Vagina (tissue), 2 donors: ENCODE measurements around the gene CYP4F2. TPM values are rescaled to one million over a fixed set of nuclear protein-coding genes. Genes with fewer than 3 reads are reported as not detected.
"Not testable (repeated sequence)": the region's sequence is repeated elsewhere in the genome, so short reads cannot be mapped to it uniquely, and the experiment has no call there.

Source experiments
- DNase-seq, 2 donors: peaks; one replicate each; pipeline ENCODE4 v3.0.0-alpha.2; 2017; ENCODE audit errors: extremely low spot score in 2 of 2
- H3K27ac ChIP-seq: fragments of 200-600 bp; sonication (generic); one replicate; pipeline ENCODE4 v1.5.1; 2019
- H3K27me3 ChIP-seq: fragments of 200-600 bp; sonication (generic); one replicate; pipeline ENCODE4 v1.5.1; 2019
- H3K36me3 ChIP-seq, 2 donors: fragments of 200-600 bp; sonication (generic); one replicate each; pipeline ENCODE4 v1.5.1; 2017 to 2019
- H3K4me1 ChIP-seq: fragments of 200-600 bp; sonication (generic); one replicate; pipeline ENCODE4 v1.5.1; 2019
- H3K4me3 ChIP-seq, 2 donors: fragments of 200-600 bp; sonication (generic); 1 replicate in 1 of 2; 2 replicates in 1 of 2; pipeline ENCODE4 v1.5.1; 2016 to 2019
- H3K9me3 ChIP-seq: fragments of 200-600 bp; sonication (generic); one replicate; pipeline ENCODE4 v1.5.1; 2019
- POLR2A ChIP-seq, 2 donors: fragments of 450-650 bp; IDR thresholded peaks; one replicate each; pipeline ENCODE4 v1.6.1; 2017; ENCODE audit warnings: antibody characterized with exemption in 2 of 2, mild to moderate bottlenecking in 2 of 2, moderate library complexity in 2 of 2
- POLR2AphosphoS5 ChIP-seq, 2 donors: sonication (generic); formaldehyde crosslinking; IDR thresholded peaks; one replicate each; pipeline ENCODE4 v1.9.0; 2017; ENCODE audit warnings: antibody characterized with exemption in 2 of 2, mild to moderate bottlenecking in 2 of 2, low read depth in 1 of 2; ENCODE audit not compliant: insufficient read depth in 1 of 2
- intact Hi-C: fragments of 100-400 bp; cut with DNase I; formaldehyde crosslinking; loops from one replicate; pipeline ENCODE4 v1.15.1; 2023
- total RNA-seq: library from RNA; depleted of rRNA; stranded (reverse); fragments of >200 nt; gene quantifications from one replicate; pipeline ENCODE4 v1.2.3, GENCODE V29; 2016
- TF ChIP-seq, protein P1 (sequence below), 3 experiments: fragments of 450-650 bp in 2 of 3; fragments of 200-600 bp in 1 of 3; sonication (generic) in 1 of 3; IDR thresholded peaks; one replicate each; pipeline ENCODE4 v1.5.1; 2017 to 2019; ENCODE audit warnings: antibody characterized with exemption in 3 of 3, mild to moderate bottlenecking in 2 of 3, moderate library complexity in 2 of 3

Gene CYP4F2
- total RNA-seq, 1 donor from 2014 or later = 6.9 TPM

DNA sequence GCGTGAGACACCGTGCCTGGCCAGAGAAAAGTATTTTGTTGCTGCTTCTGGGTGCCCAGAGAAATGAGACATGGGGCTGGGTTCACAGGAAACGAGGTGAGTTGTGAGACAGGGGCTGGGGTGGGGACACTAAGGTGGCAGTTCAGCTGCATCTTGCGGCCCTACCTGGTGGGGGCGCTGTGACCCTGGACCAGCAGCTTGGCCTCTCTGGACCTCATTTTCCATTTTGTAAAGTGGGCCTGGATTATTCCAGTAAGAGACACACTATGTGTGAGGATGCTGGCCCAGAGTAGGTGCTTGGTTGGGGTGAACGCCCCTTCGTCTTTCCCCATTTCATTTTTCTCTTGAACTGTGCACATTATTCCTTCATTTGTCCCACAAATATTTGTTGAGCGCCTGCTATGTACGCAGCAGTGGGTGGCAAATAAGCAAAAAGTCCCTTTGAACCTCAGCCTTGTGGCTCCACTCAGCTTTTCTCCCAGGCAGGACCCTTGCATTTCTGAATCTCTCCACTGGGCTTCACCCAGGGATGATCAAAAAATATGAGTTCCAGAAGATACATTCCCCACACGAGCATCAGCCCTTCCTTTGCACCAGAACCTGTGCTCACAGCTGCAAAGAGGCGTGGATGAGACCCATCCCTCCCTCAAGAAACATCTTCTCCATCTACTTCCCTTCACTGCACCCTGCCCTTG, 55.9 kb downstream of the CYP4F2 start:
- H3K27me3 ChIP-seq = no peaks in the 10 kb centered on the region
- TF ChIP-seq, protein P1, sequence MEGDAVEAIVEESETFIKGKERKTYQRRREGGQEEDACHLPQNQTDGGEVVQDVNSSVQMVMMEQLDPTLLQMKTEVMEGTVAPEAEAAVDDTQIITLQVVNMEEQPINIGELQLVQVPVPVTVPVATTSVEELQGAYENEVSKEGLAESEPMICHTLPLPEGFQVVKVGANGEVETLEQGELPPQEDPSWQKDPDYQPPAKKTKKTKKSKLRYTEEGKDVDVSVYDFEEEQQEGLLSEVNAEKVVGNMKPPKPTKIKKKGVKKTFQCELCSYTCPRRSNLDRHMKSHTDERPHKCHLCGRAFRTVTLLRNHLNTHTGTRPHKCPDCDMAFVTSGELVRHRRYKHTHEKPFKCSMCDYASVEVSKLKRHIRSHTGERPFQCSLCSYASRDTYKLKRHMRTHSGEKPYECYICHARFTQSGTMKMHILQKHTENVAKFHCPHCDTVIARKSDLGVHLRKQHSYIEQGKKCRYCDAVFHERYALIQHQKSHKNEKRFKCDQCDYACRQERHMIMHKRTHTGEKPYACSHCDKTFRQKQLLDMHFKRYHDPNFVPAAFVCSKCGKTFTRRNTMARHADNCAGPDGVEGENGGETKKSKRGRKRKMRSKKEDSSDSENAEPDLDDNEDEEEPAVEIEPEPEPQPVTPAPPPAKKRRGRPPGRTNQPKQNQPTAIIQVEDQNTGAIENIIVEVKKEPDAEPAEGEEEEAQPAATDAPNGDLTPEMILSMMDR (IDR thresholded peaks at IDR 0.05) = no peak
- TF ChIP-seq POLR2AphosphoS5 (IDR thresholded peaks at IDR 0.05; ENCODE audit: insufficient read depth in 1 of 2, low read depth in 1 of 2) = no peak
- TF ChIP-seq POLR2A (IDR thresholded peaks at IDR 0.05) = no peak
- no peaks in the 10 kb centered on the region for H3K9me3 ChIP-seq
- H3K4me1 ChIP-seq = peaks cover 6% of the 10 kb centered on the region
- H3K36me3 ChIP-seq = no peaks in the 10 kb centered on the region
- no peak overlapping the region for H3K27ac ChIP-seq
- no peak overlapping the region for H3K4me3 ChIP-seq
- no peak for DNase-seq
- intact Hi-C loops = no loop called here

DNA sequence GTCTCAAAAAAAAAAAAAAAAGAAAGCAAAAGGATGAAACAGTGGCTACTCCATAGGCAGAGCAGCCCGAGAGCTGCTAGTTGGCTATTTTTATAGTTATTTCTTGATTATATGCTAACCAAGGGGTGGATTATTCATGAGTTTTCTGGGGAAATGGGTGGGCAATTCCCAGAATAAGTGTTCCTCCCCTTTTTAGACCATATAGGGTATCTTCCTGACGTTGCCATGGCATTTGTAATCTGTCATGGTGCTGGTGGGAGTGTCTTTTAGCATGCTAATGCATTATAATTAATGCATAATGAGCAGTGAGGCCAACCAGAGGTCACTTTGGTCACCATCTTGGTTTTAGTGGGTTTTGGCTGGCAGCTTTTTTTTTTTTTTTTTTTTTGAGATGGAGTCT, 57.0 kb downstream of the CYP4F2 start:
- no peak overlapping the region for H3K4me3 ChIP-seq
- H3K4me1 ChIP-seq = peaks cover 6% of the 10 kb centered on the region
- no peaks in the 10 kb centered on the region for H3K36me3 ChIP-seq
- no peak overlapping the region for H3K27ac ChIP-seq
- intact Hi-C loops = no loop called here
- H3K9me3 ChIP-seq = no peaks in the 10 kb centered on the region
- TF ChIP-seq, protein P1 (IDR thresholded peaks at IDR 0.05) = no peak
- no peak for TF ChIP-seq POLR2A (IDR thresholded peaks at IDR 0.05)
- no peak for DNase-seq
- no peaks in the 10 kb centered on the region for H3K27me3 ChIP-seq

DNA sequence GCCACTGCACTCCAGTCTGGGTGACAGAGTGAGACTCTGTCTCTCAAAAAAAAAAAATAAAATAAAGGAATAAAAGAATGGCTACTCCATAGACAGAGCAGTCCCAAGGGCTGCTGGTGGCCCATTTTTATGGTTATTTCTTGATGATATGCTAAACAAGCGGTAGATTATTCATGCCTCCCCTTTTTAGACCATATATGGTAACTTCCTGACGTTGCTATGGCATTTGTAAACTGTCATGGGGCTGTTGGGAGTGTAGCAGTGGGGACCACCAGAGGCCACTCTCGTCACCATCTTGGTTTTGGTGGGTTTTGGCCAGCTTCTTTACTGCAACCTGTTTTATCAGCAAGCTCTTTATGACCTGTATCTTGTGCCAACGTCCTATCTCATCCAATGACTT, 58.0 kb downstream of the CYP4F2 start:
- H3K4me3 ChIP-seq, DNase-seq, H3K4me1 ChIP-seq, intact Hi-C loops, H3K36me3 ChIP-seq, H3K27me3 ChIP-seq, H3K9me3 ChIP-seq, H3K27ac ChIP-seq: not testable (repeated sequence)

DNA sequence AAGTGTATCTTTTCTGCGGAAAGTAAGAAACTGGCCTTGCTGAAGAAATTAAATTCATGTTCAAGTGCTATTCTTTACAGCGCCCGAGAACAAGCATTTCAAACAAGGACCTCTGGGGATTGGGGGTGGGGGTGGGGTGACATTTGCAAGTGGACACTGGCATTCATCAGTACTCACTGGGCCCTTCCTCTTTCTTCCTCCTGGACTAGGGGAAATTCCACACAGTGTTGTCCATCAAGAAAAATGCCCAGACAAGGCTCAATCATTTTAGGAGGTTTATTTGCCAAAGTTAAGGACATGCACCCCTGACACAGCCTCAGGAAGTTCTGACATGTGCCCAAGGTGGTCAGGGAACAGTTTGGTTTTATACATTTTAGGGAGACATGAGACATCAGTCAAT, 59.5 kb downstream of the CYP4F2 start:
- Histone ChIP-seq H3K4me3 (no peak overlapping the region), H3K27me3 (no peaks in the 10 kb centered on the region), H3K4me1 (peaks cover 6% of the 10 kb centered on the region), H3K9me3 (no peaks in the 10 kb centered on the region), H3K36me3 (no peaks in the 10 kb centered on the region), H3K27ac (no peak overlapping the region)
- intact Hi-C loops = no loop called here
- no peak for DNase-seq
- TF ChIP-seq, protein P1 (IDR thresholded peaks at IDR 0.05) = no peak
- TF ChIP-seq POLR2A (IDR thresholded peaks at IDR 0.05) = no peak
- no peak for TF ChIP-seq POLR2AphosphoS5 (IDR thresholded peaks at IDR 0.05; ENCODE audit: insufficient read depth in 1 of 2, low read depth in 1 of 2)

DNA sequence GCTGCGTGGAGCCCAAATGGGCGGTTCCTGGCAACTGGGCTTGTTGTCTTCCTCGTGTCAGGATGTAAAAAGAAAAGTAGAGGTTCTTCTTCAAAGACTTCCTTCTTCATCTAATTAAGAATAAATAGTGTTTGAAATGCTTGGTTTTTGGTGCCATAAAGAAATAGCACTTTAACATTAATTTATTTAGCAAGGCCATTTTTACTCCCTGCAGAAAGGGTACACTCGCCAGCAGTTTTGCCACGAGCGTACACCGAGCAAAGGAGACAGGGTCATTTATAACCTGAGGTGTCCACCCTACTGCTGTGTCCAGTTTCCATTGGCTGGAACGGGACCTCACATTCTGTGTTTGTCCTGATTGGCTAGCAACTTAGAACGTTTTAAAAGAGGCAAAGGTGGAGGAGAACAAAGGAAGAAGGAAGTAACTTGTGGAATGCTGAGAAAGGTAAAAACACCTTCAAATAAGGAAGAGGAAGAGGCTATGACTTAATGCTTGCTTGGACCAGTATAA, 60.6 kb downstream of the CYP4F2 start:
- no peak for TF ChIP-seq POLR2AphosphoS5 (IDR thresholded peaks at IDR 0.05; ENCODE audit: insufficient read depth in 1 of 2, low read depth in 1 of 2)
- TF ChIP-seq, protein P1 (IDR thresholded peaks at IDR 0.05) = peak in 1 of 3 experiments; percentile 11
- H3K4me1 ChIP-seq = peaks cover 6% of the 10 kb centered on the region
- DNase-seq = no peak
- peak overlapping the region; percentile 98 for H3K27ac ChIP-seq
- H3K9me3 ChIP-seq = no peaks in the 10 kb centered on the region
- H3K36me3 ChIP-seq = no peaks in the 10 kb centered on the region
- intact Hi-C loops = no loop called here
- H3K27me3 ChIP-seq = no peaks in the 10 kb centered on the region
- peak overlapping the region; percentile 74 to 78 for H3K4me3 ChIP-seq
